Epithelial cell of esophagus (primary cell): ENCODE results near the gene RASGEF1C.

ENCODE experiments used
- DNase-seq: peaks from one replicate; pipeline ENCODE4 v3.0.0; 2010; ENCODE audit warnings: low read depth
- H3K4me3 ChIP-seq: 2 replicates; pipeline ENCODE4 v1.5.1; 2011; ENCODE audit warnings: mild to moderate bottlenecking, low read length, control low read depth
- CTCF ChIP-seq: IDR thresholded peaks from 2 replicates; pipeline ENCODE4 v1.5.1; 2011; ENCODE audit warnings: low read depth, mild to moderate bottlenecking, low read length, control low read depth, inconsistent platforms; ENCODE audit not compliant: insufficient read depth; ENCODE audit errors: missing control alignments

The RASGEF1C gene

GRCh38 chr5:180117000-180117725 lies 91.8 kb downstream of the RASGEF1C start:
- no peak overlapping the region for H3K4me3 ChIP-seq
- TF ChIP-seq CTCF = peak; percentile 34
- no peak for DNase-seq

- no peak for TF ChIP-seq CTCF
- H3K4me3 ChIP-seq = no peak overlapping the region
- DNase-seq = no peak
Measured at GRCh38 chr5:180116077-180116999, 92.7 kb downstream of the RASGEF1C start.

- DNase-seq = no peak
- TF ChIP-seq CTCF = no peak
- H3K4me3 ChIP-seq = no peak overlapping the region
Measured at GRCh38 chr5:180115326-180116076, 93.5 kb downstream of the RASGEF1C start.

- DNase-seq = no peak
- TF ChIP-seq CTCF = no peak
- H3K4me3 ChIP-seq = no peak overlapping the region
Measured at GRCh38 chr5:180114304-180115003, 94.6 kb downstream of the RASGEF1C start.

- H3K4me3 ChIP-seq = no peak overlapping the region
- TF ChIP-seq CTCF = no peak
- no peak for DNase-seq
Measured at GRCh38 chr5:180113660-180114303, 95.2 kb downstream of the RASGEF1C start.
